A673 (cell line): ENCODE measurements around the gene SELP. TPM values are rescaled to one million over a fixed set of nuclear protein-coding genes. Genes with fewer than 3 reads are reported as not detected.
A peak's percentile ranks its signal among the peaks of the same experiment; 100 is the strongest.

ENCODE experiments used
- BruUV-seq: library from RNA; stranded (reverse); fragments of 400-500 nt; replicated peaks from 2 replicates; lab custom pipeline; 2021; lab: Mats Ljungman, UMichigan
- CTCF ChIA-PET: fragments of 300-600 bp; sonication (Branson Sonifier 250); formaldehyde crosslinking; loops from one replicate; lab custom pipeline; 2022; ENCODE audit warnings: antibody characterized with exemption; lab: Charles Lee
- POLR2A ChIA-PET: fragments of 300-600 bp; sonication (Branson Sonifier 250); formaldehyde crosslinking; loops from one replicate; lab custom pipeline; 2022; ENCODE audit warnings: antibody characterized with exemption; ENCODE audit not compliant: low non-redundant PET; lab: Charles Lee
- DNase-seq: peaks from one replicate; pipeline ENCODE4 v3.0.0-alpha.2; 2015; ENCODE audit warnings: low spot score
- H3K27ac ChIP-seq: fragments of 200-600 bp; sonication (generic); 2 replicates; pipeline ENCODE4 v1.5.1; 2016; ENCODE audit warnings: mixed run types, low read depth, mild to moderate bottlenecking, mixed read lengths, antibody characterized with exemption, low read length; ENCODE audit not compliant: poor library complexity, severe bottlenecking
- H3K27me3 ChIP-seq: fragments of 200-600 bp; sonication (generic); replicated peaks from 2 replicates; pipeline ENCODE4 v1.6.1; 2017; ENCODE audit warnings: mixed run types, low read depth, mild to moderate bottlenecking, mixed read lengths, antibody characterized with exemption, low read length; ENCODE audit not compliant: insufficient read depth, poor library complexity
- H3K36me3 ChIP-seq: fragments of 200-600 bp; sonication (generic); 2 replicates; pipeline ENCODE4 v1.6.1; 2016; ENCODE audit warnings: mixed run types, mild to moderate bottlenecking, mixed read lengths, antibody characterized with exemption, low read length; ENCODE audit not compliant: insufficient read depth, poor library complexity, severe bottlenecking
- H3K4me1 ChIP-seq: fragments of 200-600 bp; sonication (generic); 2 replicates; pipeline ENCODE4 v1.6.1; 2017; ENCODE audit warnings: mixed run types, mild to moderate bottlenecking, mixed read lengths, antibody characterized with exemption, low read length; ENCODE audit not compliant: insufficient read depth, poor library complexity, severe bottlenecking
- H3K4me3 ChIP-seq: fragments of 200-600 bp; sonication (generic); 2 replicates; pipeline ENCODE4 v1.5.1; 2016; ENCODE audit warnings: low read depth, mixed run types, mild to moderate bottlenecking, mixed read lengths, low read length; ENCODE audit not compliant: poor library complexity, severe bottlenecking
- H3K9me3 ChIP-seq: fragments of 200-600 bp; sonication (generic); 2 replicates; pipeline ENCODE4 v1.6.1; 2016; ENCODE audit warnings: mixed run types, low read depth, mild to moderate bottlenecking, mixed read lengths, antibody characterized with exemption, low read length; ENCODE audit not compliant: poor library complexity, severe bottlenecking
- CTCF ChIP-seq: fragments of 300-800, 200-600 bp; sonication (generic); conservative IDR thresholded peaks from 2 replicates; pipeline ENCODE4 v1.5.1; 2017; ENCODE audit warnings: low read depth, mild to moderate bottlenecking, antibody characterized with exemption, low read length, moderate library complexity, mixed read lengths
- EZH2 ChIP-seq: fragments of 200-600 bp; sonication (generic); IDR thresholded peaks from 2 replicates; pipeline ENCODE4 v1.6.1; 2017; ENCODE audit warnings: borderline replicate concordance, low read depth, mild to moderate bottlenecking, mixed read lengths, antibody characterized with exemption, low read length; ENCODE audit not compliant: poor library complexity, severe bottlenecking
- intact Hi-C: fragments of 100-400 bp; cut with micrococcal nuclease; formaldehyde crosslinking; loops from one replicate; pipeline ENCODE4 v1.10.0; 2022; ENCODE audit not compliant: unreplicated experiment
- total RNA-seq: library from RNA; stranded (reverse); gene quantifications from 2 replicates; pipeline ENCODE4 v1.2.3, GENCODE V29; 2021

Gene SELP
- total RNA-seq, 1 experiment from 2014 or later = not detected

- Histone ChIP-seq H3K27me3 (no peaks in the 10 kb centered on the region), H3K4me3 (no peak overlapping the region), H3K4me1 (peaks cover 4% of the 10 kb centered on the region), H3K27ac (no peak overlapping the region), H3K9me3 (no peaks in the 10 kb centered on the region), H3K36me3 (no peaks in the 10 kb centered on the region)
- intact Hi-C loops = no loop called here
- DNase-seq = peak; percentile 81
- no TSS peak for BruUV-seq
- ChIA-PET CTCF (no interaction called here), POLR2A (no interaction called here)
- TF ChIP-seq CTCF (no peak), EZH2 (no peak)
Measured at GRCh38 chr1:169538998-169539871, 90.7 kb downstream of the SELP start.

Other genes starting within 250 kb of the SELP start
- 5.7 and 6.7 TPM in 2 replicates for gene CCDC181, start 202.7 kb downstream of the SELP start, total RNA-seq
- gene SLC19A2, start 144.2 kb downstream of the SELP start, total RNA-seq = 9.9 TPM in 2 replicates
- gene F5, start 43.6 kb downstream of the SELP start, total RNA-seq = not detected in 2 replicates
- gene SELL, start 81.5 kb upstream of the SELP start, total RNA-seq = not detected in 2 replicates
- gene SELE, start 104.0 kb upstream of the SELP start, total RNA-seq = not detected in 2 replicates
- gene METTL18, start 164.8 kb upstream of the SELP start, total RNA-seq = 5.4 and 6.3 TPM in 2 replicates